Measurements from ENCODE around the gene ANKRD33B. TPM values are rescaled to one million over a fixed set of nuclear protein-coding genes. Genes with fewer than 3 reads are reported as not detected.
"Not testable (repeated sequence)": the region's sequence is repeated elsewhere in the genome, so short reads cannot be mapped to it uniquely, and the experiment has no call there.

Gene ANKRD33B
- total RNA-seq, 1 donor from 2014 or later = 6.1 TPM

DNA sequence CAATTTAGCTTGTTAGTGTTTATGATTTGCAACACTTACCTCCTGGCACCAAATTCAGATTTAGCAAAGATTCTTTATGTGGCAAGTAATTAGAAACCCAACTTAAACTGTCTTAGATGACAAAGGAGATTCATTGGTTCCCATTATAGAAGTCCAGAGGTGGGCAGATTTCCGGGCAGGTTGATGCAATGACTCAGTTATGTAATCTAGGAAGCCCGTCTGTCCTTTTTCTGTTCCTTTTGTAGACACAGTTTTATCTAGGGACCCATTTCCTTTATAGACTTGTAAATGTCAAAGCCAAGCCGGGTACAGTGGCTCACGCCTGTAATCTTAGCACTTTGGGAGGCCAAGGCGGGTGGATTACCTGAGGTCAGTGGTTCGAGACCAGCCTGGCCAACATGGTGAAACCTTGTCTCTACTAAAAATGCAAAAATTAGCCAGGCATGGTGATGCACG is 20.3 kb upstream of the ANKRD33B start:
- peak; percentile 55 for ATAC-seq
- Histone ChIP-seq H3K4me3 (no peak overlapping the region), H3K36me3 (no peaks in the 10 kb centered on the region), H3K27ac (no peak overlapping the region), H3K27me3 (peaks cover 4% of the 10 kb centered on the region), H3K9me3 (no peaks in the 10 kb centered on the region), H3K4me1 (peaks cover 8% of the 10 kb centered on the region)
- TF ChIP-seq, protein P1, sequence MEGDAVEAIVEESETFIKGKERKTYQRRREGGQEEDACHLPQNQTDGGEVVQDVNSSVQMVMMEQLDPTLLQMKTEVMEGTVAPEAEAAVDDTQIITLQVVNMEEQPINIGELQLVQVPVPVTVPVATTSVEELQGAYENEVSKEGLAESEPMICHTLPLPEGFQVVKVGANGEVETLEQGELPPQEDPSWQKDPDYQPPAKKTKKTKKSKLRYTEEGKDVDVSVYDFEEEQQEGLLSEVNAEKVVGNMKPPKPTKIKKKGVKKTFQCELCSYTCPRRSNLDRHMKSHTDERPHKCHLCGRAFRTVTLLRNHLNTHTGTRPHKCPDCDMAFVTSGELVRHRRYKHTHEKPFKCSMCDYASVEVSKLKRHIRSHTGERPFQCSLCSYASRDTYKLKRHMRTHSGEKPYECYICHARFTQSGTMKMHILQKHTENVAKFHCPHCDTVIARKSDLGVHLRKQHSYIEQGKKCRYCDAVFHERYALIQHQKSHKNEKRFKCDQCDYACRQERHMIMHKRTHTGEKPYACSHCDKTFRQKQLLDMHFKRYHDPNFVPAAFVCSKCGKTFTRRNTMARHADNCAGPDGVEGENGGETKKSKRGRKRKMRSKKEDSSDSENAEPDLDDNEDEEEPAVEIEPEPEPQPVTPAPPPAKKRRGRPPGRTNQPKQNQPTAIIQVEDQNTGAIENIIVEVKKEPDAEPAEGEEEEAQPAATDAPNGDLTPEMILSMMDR (IDR thresholded peaks at IDR 0.05) = no peak
- intact Hi-C loops (cut with DNase I) = no loop called here
- DNase-seq = no peak

DNA sequence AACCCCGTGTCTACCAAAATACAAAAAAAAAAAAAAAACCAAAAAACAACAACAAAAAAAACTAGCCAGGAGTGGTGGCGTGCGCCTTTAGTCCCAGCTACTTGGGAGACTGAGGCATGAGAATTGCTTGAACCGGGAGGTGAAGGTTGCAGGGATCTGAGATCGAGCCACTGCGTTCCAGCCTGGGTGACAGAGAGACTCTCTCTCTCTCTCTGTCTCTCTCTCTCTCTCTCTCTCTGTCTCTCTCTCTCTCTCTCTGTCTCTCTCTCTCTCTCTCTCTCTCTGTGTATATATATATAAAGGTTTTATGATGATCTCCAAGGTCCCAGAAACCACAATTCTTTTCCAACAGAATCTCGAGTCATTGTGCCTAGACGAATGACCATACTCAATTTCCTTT is 18.8 kb upstream of the ANKRD33B start:
- intact Hi-C loops (cut with DNase I) = no loop called here
- no peak for ATAC-seq

DNA sequence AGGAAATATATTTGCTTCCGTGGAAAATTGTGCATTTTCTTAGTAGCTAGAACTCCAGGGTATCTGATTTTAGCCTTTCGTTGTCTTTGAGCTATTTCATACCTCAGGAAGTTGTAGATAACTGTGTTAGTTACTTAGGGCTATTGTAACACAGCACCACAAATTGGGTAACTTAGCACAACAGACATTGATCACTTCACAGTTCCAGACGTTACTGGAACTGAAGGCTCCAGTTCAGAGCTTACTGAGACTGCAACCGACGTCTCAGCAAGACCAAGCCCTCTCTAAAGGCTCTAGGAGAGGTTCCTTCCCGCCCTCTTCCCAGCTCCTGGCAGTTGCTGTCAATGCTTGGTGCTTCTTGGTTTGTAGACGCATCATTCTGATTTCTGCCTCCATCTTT is 17.7 kb upstream of the ANKRD33B start:
- ATAC-seq = no peak

More for the DNA sequence above, 18.8 kb upstream of the ANKRD33B start:
- H3K4me3 ChIP-seq = no peak overlapping the region
- TF ChIP-seq, protein P1 (IDR thresholded peaks at IDR 0.05) = no peak
- no peak overlapping the region for H3K27ac ChIP-seq
- DNase-seq = peak; percentile 15
- no peaks in the 10 kb centered on the region for H3K36me3 ChIP-seq
- no peaks in the 10 kb centered on the region for H3K4me1 ChIP-seq
- H3K27me3 ChIP-seq = no peaks in the 10 kb centered on the region
- H3K9me3 ChIP-seq = no peaks in the 10 kb centered on the region

DNA sequence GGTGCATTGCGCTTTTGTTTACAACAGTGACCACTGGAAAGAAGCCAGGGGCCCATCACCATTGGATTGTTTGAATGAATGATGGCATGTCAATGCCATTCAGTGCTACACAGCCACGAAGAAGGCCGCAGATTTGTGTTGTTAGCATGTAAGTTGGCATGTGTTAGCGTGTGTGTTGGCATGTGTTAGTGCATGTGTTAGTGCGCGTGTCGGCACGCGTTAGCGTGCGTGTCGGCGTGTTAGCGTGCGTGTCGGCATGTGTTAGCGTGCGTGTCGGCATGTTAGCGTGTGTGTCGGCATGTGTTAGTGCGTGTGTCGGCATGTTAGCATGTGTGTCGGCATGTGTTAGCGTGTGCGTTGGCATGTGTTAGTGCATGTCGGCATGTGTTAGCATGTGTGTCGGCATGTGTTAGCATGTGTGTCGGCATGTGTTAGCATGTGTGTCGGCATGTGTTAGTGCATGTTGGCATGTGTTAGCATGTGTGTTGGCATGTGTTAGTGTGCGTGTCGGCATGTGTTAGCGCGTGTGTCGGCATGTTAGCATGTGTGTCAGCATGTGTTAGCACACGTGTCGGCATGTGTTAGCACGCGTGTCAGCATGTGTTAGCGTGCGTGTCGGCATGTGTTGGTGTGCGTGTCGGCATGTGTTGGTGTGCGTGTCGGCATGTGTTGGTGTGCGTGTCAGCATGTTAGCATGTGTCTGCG is 15.3 kb upstream of the ANKRD33B start:
- intact Hi-C loops (cut with DNase I) = no loop called here
- Histone ChIP-seq H3K36me3 (no peaks in the 10 kb centered on the region), H3K4me3 (no peak overlapping the region), H3K27me3 (no peaks in the 10 kb centered on the region), H3K27ac (no peak overlapping the region), H3K9me3 (no peaks in the 10 kb centered on the region), H3K4me1 (peaks cover 6% of the 10 kb centered on the region)
- DNase-seq (peak; percentile 28), ATAC-seq (no peak)
- TF ChIP-seq, protein P1 (IDR thresholded peaks at IDR 0.05) = no peak

More for the DNA sequence above, 17.7 kb upstream of the ANKRD33B start:
- TF ChIP-seq, protein P1 (IDR thresholded peaks at IDR 0.05) = no peak
- Histone ChIP-seq H3K4me1 (no peaks in the 10 kb centered on the region), H3K27me3 (no peaks in the 10 kb centered on the region), H3K4me3 (no peak overlapping the region), H3K9me3 (no peaks in the 10 kb centered on the region), H3K36me3 (no peaks in the 10 kb centered on the region), H3K27ac (no peak overlapping the region)
- intact Hi-C loops (cut with DNase I) = no loop called here
- DNase-seq = peak; percentile 9

DNA sequence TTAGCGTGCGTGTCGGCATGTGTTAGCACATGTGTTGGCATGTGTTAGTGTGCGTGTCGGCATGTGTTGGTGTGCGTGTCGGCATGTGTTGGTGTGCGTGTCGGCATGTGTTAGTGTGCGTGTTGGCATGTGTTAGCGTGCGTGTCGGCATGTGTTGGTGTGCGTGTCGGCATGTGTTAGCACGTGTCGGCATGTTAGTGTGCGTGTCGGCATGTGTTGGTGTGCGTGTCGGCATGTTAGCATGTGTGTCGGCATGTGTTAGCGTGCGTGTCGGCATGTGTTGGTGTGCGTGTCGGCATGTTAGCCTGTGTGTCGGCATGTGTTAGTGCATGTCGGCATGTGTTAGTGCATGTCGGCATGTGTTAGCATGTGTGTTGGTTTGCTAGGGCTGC is 14.8 kb upstream of the ANKRD33B start:
- ATAC-seq, H3K4me1 ChIP-seq: not testable (repeated sequence)

DNA sequence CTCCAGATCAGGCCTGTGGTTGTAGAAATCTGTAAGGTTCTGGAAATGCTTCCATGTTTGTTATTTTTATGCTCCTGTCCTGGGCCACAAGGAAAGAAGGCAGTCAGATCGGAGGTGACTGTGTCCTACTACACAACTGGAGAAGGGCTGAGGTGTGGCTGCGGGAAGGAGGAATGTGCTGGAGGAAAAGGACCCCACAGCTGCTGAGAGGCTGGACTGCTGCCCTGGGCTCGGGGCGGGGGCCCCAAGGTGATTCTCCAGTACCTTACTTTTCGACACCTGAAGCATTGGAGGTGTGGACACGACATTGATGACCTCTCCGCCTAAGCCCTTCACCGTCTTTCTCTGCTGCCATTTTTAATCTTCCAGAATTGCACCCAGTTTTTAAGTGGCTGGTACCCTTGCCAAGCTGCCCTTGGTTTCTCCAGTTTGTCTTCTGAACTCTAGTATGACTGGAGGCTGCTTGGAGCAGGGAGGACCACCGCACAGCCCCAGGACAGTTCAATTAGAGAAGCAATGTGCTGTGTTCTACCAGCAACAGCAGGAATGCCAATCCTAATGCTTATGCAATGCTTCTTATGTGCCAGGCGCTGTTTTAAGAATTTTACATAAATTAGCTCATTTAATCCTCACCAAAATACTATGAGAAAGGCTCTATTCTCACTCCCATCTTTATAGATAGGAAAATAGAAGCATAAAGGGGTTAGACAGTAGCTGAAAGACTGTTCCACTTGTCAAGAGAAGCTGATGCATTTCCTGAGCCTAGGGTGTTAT is 13.5 kb upstream of the ANKRD33B start:
- DNase-seq = peak; percentile 22

More for the DNA sequence above, 14.8 kb upstream of the ANKRD33B start:
- intact Hi-C loops (cut with DNase I); H3K9me3 ChIP-seq; H3K4me3 ChIP-seq; H3K36me3 ChIP-seq; H3K27me3 ChIP-seq; H3K27ac ChIP-seq: not testable (repeated sequence)
- peak; percentile 11 for DNase-seq

More for the DNA sequence above, 13.5 kb upstream of the ANKRD33B start:
- no peak overlapping the region for H3K27ac ChIP-seq
- no peaks in the 10 kb centered on the region for H3K27me3 ChIP-seq
- intact Hi-C loops (cut with DNase I) = no loop called here
- ATAC-seq = no peak
- H3K4me1 ChIP-seq = peaks cover 6% of the 10 kb centered on the region
- TF ChIP-seq, protein P1 (IDR thresholded peaks at IDR 0.05) = no peak
- no peak overlapping the region for H3K4me3 ChIP-seq
- H3K9me3 ChIP-seq = no peaks in the 10 kb centered on the region
- no peaks in the 10 kb centered on the region for H3K36me3 ChIP-seq
